Fibroblast of the conjunctiva (primary cell): Measurements from ENCODE around the gene FOSL1.

Experiments
- DNase-seq: peaks from one replicate; pipeline ENCODE4 v3.0.0-alpha.2; 2010; ENCODE audit warnings: low read depth

Gene FOSL1

GRCh38 chr11:65863889-65864705, 36.1 kb downstream of the FOSL1 start:
- no peak for DNase-seq

- DNase-seq: no peak
These were observed 37.0 kb downstream of the FOSL1 start for GRCh38 chr11:65862941-65863888.

GRCh38 chr11:65862191-65862735, 37.9 kb downstream of the FOSL1 start:
- DNase-seq: no peak

- no peak for DNase-seq
These were observed 38.5 kb downstream of the FOSL1 start for GRCh38 chr11:65861533-65862183.

- DNase-seq: no peak
These were observed 39.1 kb downstream of the FOSL1 start for GRCh38 chr11:65861165-65861505.

GRCh38 chr11:65860278-65861164, 39.7 kb downstream of the FOSL1 start, which contains the start of gene MUS81:
MUS81 (plus strand) TSS chr11:65860433; CDS start chr11:65860754, 321 bp downstream.
- peak; percentile 98 for DNase-seq

GRCh38 chr11:65859812-65860277, 40.3 kb downstream of the FOSL1 start:
- no peak for DNase-seq

- DNase-seq: peak; percentile 98
These were observed 40.9 kb downstream of the FOSL1 start for GRCh38 chr11:65859095-65859811.

GRCh38 chr11:65858681-65859087, 41.5 kb downstream of the FOSL1 start:
- DNase-seq: no peak

GRCh38 chr11:65857853-65858680, 42.1 kb downstream of the FOSL1 start, which contains the start of gene CFL1:
CFL1 (minus strand) TSS chr11:65858180; CDS start chr11:65858099, 81 bp downstream.
- peak; percentile 96 for DNase-seq

- no peak for DNase-seq
These were observed 42.7 kb downstream of the FOSL1 start for GRCh38 chr11:65857500-65857852.

- DNase-seq: no peak
These were observed 43.3 kb downstream of the FOSL1 start for GRCh38 chr11:65856689-65857499.

GRCh38 chr11:65855927-65856363, 44.2 kb downstream of the FOSL1 start:
- no peak for DNase-seq

GRCh38 chr11:65854852-65855837, 45.0 kb downstream of the FOSL1 start:
- no peak for DNase-seq

- DNase-seq: no peak
These were observed 46.0 kb downstream of the FOSL1 start for GRCh38 chr11:65854161-65854592.

GRCh38 chr11:65853246-65853979, 46.8 kb downstream of the FOSL1 start:
- no peak for DNase-seq
